Measurements from ENCODE around the gene EMILIN2.
"Not testable (repeated sequence)": the region's sequence is repeated elsewhere in the genome, so short reads cannot be mapped to it uniquely, and the experiment has no call there.

The EMILIN2 gene

GRCh38 chr18:2851771-2852170 lies 5.0 kb downstream of the EMILIN2 start:
- Histone ChIP-seq H3K27ac (ENCODE audit: low read depth, low read length) (no peak overlapping the region), H3K9me2 (replicated peaks; ENCODE audit: control insufficient read depth, low read length) (no peaks in the 10 kb centered on the region), H3K27me3 (ENCODE audit: control insufficient read depth, low read length) (peaks cover 31% of the 10 kb centered on the region), H3K9me3 (ENCODE audit: control insufficient read depth, insufficient read depth, low read length) (no peaks in the 10 kb centered on the region), H3K36me3 (ENCODE audit: control insufficient read depth, low read length) (no peaks in the 10 kb centered on the region), H3K4me1 (ENCODE audit: control insufficient read depth, low read length) (peaks cover 6% of the 10 kb centered on the region), H3K4me3 (ENCODE audit: low read length) (no peak overlapping the region), H3K4me2 (ENCODE audit: low read length) (no peak overlapping the region), H4K20me1 (ENCODE audit: control insufficient read depth, insufficient read depth, low read depth, low read length) (no peaks in the 10 kb centered on the region), H3K79me2 (ENCODE audit: control insufficient read depth, low read length) (no peaks in the 10 kb centered on the region), H3F3A (ENCODE audit: control insufficient read depth, insufficient read depth) (no peaks in the 10 kb centered on the region)
- TF ChIP-seq CTCF (IDR thresholded peaks at IDR 0.05; ENCODE audit: low read depth, low read length, poor library complexity, severe bottlenecking) (no peak), EZH2phosphoT487 (IDR thresholded peaks at IDR 0.05; ENCODE audit: borderline replicate concordance, low read length) (no peak)

- not testable (repeated sequence) for H3K4me1 ChIP-seq (ENCODE audit: control insufficient read depth, low read length); H4K20me1 ChIP-seq (ENCODE audit: control insufficient read depth, insufficient read depth, low read depth, low read length); H3K79me2 ChIP-seq (ENCODE audit: control insufficient read depth, low read length); H3K9me3 ChIP-seq (ENCODE audit: control insufficient read depth, insufficient read depth, low read length); H3K36me3 ChIP-seq (ENCODE audit: control insufficient read depth, low read length); H3K9me2 ChIP-seq (replicated peaks; ENCODE audit: control insufficient read depth, low read length); H3K27ac ChIP-seq (ENCODE audit: low read depth, low read length); H3K4me3 ChIP-seq (ENCODE audit: low read length); H3F3A ChIP-seq (ENCODE audit: control insufficient read depth, insufficient read depth); H3K4me2 ChIP-seq (ENCODE audit: low read length)
- peaks cover 31% of the 10 kb centered on the region for H3K27me3 ChIP-seq (ENCODE audit: control insufficient read depth, low read length)
These were observed 5.7 kb downstream of the EMILIN2 start for GRCh38 chr18:2852460-2852859.

- no peak overlapping the region for H3K4me2 ChIP-seq (ENCODE audit: low read length)
- no peaks in the 10 kb centered on the region for H3K79me2 ChIP-seq (ENCODE audit: control insufficient read depth, low read length)
- H3K27me3 ChIP-seq (ENCODE audit: control insufficient read depth, low read length) = peaks cover 22% of the 10 kb centered on the region
- H3K9me2 ChIP-seq (replicated peaks; ENCODE audit: control insufficient read depth, low read length) = no peaks in the 10 kb centered on the region
- no peak overlapping the region for H3K4me3 ChIP-seq (ENCODE audit: low read length)
- TF ChIP-seq EZH2phosphoT487 (IDR thresholded peaks at IDR 0.05; ENCODE audit: borderline replicate concordance, low read length) (no peak), CTCF (IDR thresholded peaks at IDR 0.05; ENCODE audit: low read depth, low read length, poor library complexity, severe bottlenecking) (no peak)
- no peaks in the 10 kb centered on the region for H3K9me3 ChIP-seq (ENCODE audit: control insufficient read depth, insufficient read depth, low read length)
- H3K27ac ChIP-seq (ENCODE audit: low read depth, low read length) = no peak overlapping the region
- no peaks in the 10 kb centered on the region for H3K4me1 ChIP-seq (ENCODE audit: control insufficient read depth, low read length)
- H3K36me3 ChIP-seq (ENCODE audit: control insufficient read depth, low read length) = no peaks in the 10 kb centered on the region
- H4K20me1 ChIP-seq (ENCODE audit: control insufficient read depth, insufficient read depth, low read depth, low read length) = no peaks in the 10 kb centered on the region
- no peaks in the 10 kb centered on the region for H3F3A ChIP-seq (ENCODE audit: control insufficient read depth, insufficient read depth)
These were observed 6.5 kb downstream of the EMILIN2 start for GRCh38 chr18:2853173-2853925.

- H3K79me2 ChIP-seq (ENCODE audit: control insufficient read depth, low read length) = no peaks in the 10 kb centered on the region
- no peak overlapping the region for H3K4me2 ChIP-seq (ENCODE audit: low read length)
- H3K27ac ChIP-seq (ENCODE audit: low read depth, low read length) = no peak overlapping the region
- H3K4me3 ChIP-seq (ENCODE audit: low read length) = no peak overlapping the region
- H3K27me3 ChIP-seq (ENCODE audit: control insufficient read depth, low read length) = peaks cover 15% of the 10 kb centered on the region
- H3F3A ChIP-seq (ENCODE audit: control insufficient read depth, insufficient read depth) = no peaks in the 10 kb centered on the region
- H3K9me3 ChIP-seq (ENCODE audit: control insufficient read depth, insufficient read depth, low read length) = no peaks in the 10 kb centered on the region
- TF ChIP-seq CTCF (IDR thresholded peaks at IDR 0.05; ENCODE audit: low read depth, low read length, poor library complexity, severe bottlenecking) (no peak), EZH2phosphoT487 (IDR thresholded peaks at IDR 0.05; ENCODE audit: borderline replicate concordance, low read length) (no peak)
- H4K20me1 ChIP-seq (ENCODE audit: control insufficient read depth, insufficient read depth, low read depth, low read length) = no peaks in the 10 kb centered on the region
- H3K4me1 ChIP-seq (ENCODE audit: control insufficient read depth, low read length) = no peaks in the 10 kb centered on the region
- no peaks in the 10 kb centered on the region for H3K9me2 ChIP-seq (replicated peaks; ENCODE audit: control insufficient read depth, low read length)
- no peaks in the 10 kb centered on the region for H3K36me3 ChIP-seq (ENCODE audit: control insufficient read depth, low read length)
These were observed 7.3 kb downstream of the EMILIN2 start for GRCh38 chr18:2853926-2854664.
